HG03378 (cell line): ENCODE measurements around the gene ATF2.
"Not testable (repeated sequence)": the region's sequence is repeated elsewhere in the genome, so short reads cannot be mapped to it uniquely, and the experiment has no call there.

Source experiments
- ATAC-seq: cut with Tn5 transposase; IDR thresholded peaks from one replicate; pipeline ENCODE4 v1.9.1; 2021; ENCODE audit warnings: mild to moderate bottlenecking, moderate library complexity; ENCODE audit not compliant: unreplicated experiment

ATF2 gene

GRCh38 chr2:175167076-175167791, 769 bp downstream of the ATF2 start:
- peak; percentile 5 for ATAC-seq

- ATAC-seq = no peak
Measured at GRCh38 chr2:175166216-175166824, 1.7 kb downstream of the ATF2 start.

- ATAC-seq = no peak
Measured at GRCh38 chr2:175164235-175164634, 3.8 kb downstream of the ATF2 start.

- ATAC-seq = no peak
Measured at GRCh38 chr2:175158894-175159293, 9.1 kb downstream of the ATF2 start.

- ATAC-seq = no peak
Measured at GRCh38 chr2:175156534-175156933, 11.5 kb downstream of the ATF2 start.

- ATAC-seq = peak; percentile 93
Measured at GRCh38 chr2:175154661-175155082, 13.3 kb downstream of the ATF2 start.

- ATAC-seq = peak; percentile 69
Measured at GRCh38 chr2:175152242-175152641, 15.8 kb downstream of the ATF2 start.

- no peak for ATAC-seq
Measured at GRCh38 chr2:175151791-175152190, 16.2 kb downstream of the ATF2 start.

- ATAC-seq = no peak
Measured at GRCh38 chr2:175147186-175147585, 20.8 kb downstream of the ATF2 start.

- ATAC-seq = no peak
Measured at GRCh38 chr2:175143678-175144077, 24.3 kb downstream of the ATF2 start.

- ATAC-seq = no peak
Measured at GRCh38 chr2:175143191-175143590, 24.8 kb downstream of the ATF2 start.

- no peak for ATAC-seq
Measured at GRCh38 chr2:175140332-175140731, 27.7 kb downstream of the ATF2 start.

- no peak for ATAC-seq
Measured at GRCh38 chr2:175137793-175138192, 30.2 kb downstream of the ATF2 start.

GRCh38 chr2:175136334-175137215, 31.4 kb downstream of the ATF2 start:
- peak; percentile 66 for ATAC-seq

GRCh38 chr2:175135862-175136261, 32.1 kb downstream of the ATF2 start:
- no peak for ATAC-seq

GRCh38 chr2:175135177-175135576, 32.8 kb downstream of the ATF2 start:
- ATAC-seq = no peak

- ATAC-seq = no peak
Measured at GRCh38 chr2:175131252-175131651, 36.8 kb downstream of the ATF2 start.

GRCh38 chr2:175126661-175127060, 41.3 kb downstream of the ATF2 start:
- no peak for ATAC-seq

- ATAC-seq = no peak
Measured at GRCh38 chr2:175123254-175123653, 44.7 kb downstream of the ATF2 start.

GRCh38 chr2:175111200-175111657, 56.8 kb downstream of the ATF2 start:
- ATAC-seq = peak; percentile 84

GRCh38 chr2:175108091-175108490, 59.9 kb downstream of the ATF2 start:
- ATAC-seq = not testable (repeated sequence)
